Kidney epithelial cell (primary cell): ENCODE results near the gene NFATC1. TPM values are rescaled to one million over a fixed set of nuclear protein-coding genes. Genes with fewer than 3 reads are reported as not detected.

Experiments
- DNase-seq: peaks from one replicate; pipeline ENCODE4 v3.0.0-alpha.2; 2010; ENCODE audit warnings: low read depth
- H3K27me3 ChIP-seq: 2 replicates; pipeline ENCODE4 v1.6.0; 2011; ENCODE audit warnings: low read length; ENCODE audit not compliant: control insufficient read depth, insufficient read depth
- H3K36me3 ChIP-seq: 2 replicates; pipeline ENCODE4 v1.5.1; 2011; ENCODE audit warnings: low read length; ENCODE audit not compliant: control insufficient read depth, insufficient read depth
- H3K4me3 ChIP-seq: 2 replicates; pipeline ENCODE4 v1.5.1; 2011; ENCODE audit warnings: low read depth, mild to moderate bottlenecking, control low read depth, low read length
- CTCF ChIP-seq: IDR thresholded peaks from 2 replicates; pipeline ENCODE4 v1.5.1; 2011; ENCODE audit warnings: mild to moderate bottlenecking, moderate library complexity, low read length, control low read depth, inconsistent platforms; ENCODE audit not compliant: insufficient read depth, poor library complexity, severe bottlenecking
- total RNA-seq: library from RNA; depleted of rRNA; stranded (reverse); fragments of >200 nt; gene quantifications from 2 replicates; pipeline ENCODE4 v1.2.3, GENCODE V29; 2015

The NFATC1 gene
- total RNA-seq = 2.7 and 3.4 TPM in 2 replicates

GRCh38 chr18:79395761-79396404, at the start of gene NFATC1:
Gene NFATC1 (plus strand): TSS chr18:79395930. CDS start chr18:79396225, 295 bp downstream.
- DNase-seq = no peak
- Histone ChIP-seq H3K27me3 (peaks cover 72% of the 10 kb centered on the region), H3K36me3 (no peaks in the 10 kb centered on the region), H3K4me3 (peak within 1 kb of the TSS; percentile 15)
- TF ChIP-seq CTCF = no peak

DNA sequence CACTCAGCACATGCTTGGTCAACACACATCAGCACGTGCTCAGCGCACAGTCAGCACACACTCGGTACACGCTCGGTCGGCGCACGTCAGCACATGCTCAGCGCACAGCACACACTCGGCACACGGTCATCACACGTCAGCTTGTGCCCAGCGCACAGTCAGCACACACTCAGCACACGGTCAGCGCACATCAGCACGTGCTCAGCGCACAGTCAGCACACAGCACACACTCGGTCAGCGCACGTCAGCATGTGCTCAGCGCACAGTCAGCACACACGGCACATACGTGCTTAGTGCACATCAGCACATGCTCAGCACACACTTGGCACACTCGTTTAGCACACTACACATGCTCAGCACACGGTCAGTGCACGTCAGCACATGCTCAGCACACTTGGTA, 49.7 kb upstream of the NFATC1 start:
- H3K4me3 ChIP-seq = no peak overlapping the region
- no peak for TF ChIP-seq CTCF
- DNase-seq = no peak
- no peaks in the 10 kb centered on the region for H3K27me3 ChIP-seq
- peaks cover 4% of the 10 kb centered on the region for H3K36me3 ChIP-seq

- Histone ChIP-seq H3K36me3 (peaks cover 4% of the 10 kb centered on the region), H3K4me3 (no peak overlapping the region), H3K27me3 (no peaks in the 10 kb centered on the region)
- DNase-seq = no peak
- TF ChIP-seq CTCF = no peak
Measured at GRCh38 chr18:79348066-79348465, 47.7 kb upstream of the NFATC1 start.

DNA sequence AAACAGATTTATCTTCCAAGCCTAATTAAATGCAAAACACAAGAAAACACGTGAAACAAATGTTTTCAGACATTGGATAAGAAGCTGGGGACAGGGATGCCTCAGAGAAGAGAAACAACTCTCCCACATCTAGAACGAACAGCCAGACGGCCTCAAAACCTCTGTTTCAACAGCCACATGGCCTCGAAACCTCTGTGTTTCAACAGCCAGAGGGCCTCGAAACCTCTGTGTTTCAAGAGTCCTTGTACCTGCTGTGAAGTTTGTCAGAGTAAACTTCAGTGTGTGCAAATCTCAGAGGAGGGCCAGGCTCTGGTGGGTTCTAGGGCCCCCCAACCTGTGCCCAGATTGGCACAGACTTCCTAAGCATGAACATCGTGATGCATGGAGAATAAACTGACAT, 43.3 kb upstream of the NFATC1 start:
- H3K27me3 ChIP-seq = no peaks in the 10 kb centered on the region
- DNase-seq = no peak
- no peak overlapping the region for H3K4me3 ChIP-seq
- H3K36me3 ChIP-seq = no peaks in the 10 kb centered on the region
- no peak for TF ChIP-seq CTCF

- Histone ChIP-seq H3K27me3 (no peaks in the 10 kb centered on the region), H3K4me3 (no peak overlapping the region), H3K36me3 (no peaks in the 10 kb centered on the region)
- TF ChIP-seq CTCF = peak; percentile 36
- DNase-seq = no peak
Measured at GRCh38 chr18:79353267-79353666, 42.5 kb upstream of the NFATC1 start.

DNA sequence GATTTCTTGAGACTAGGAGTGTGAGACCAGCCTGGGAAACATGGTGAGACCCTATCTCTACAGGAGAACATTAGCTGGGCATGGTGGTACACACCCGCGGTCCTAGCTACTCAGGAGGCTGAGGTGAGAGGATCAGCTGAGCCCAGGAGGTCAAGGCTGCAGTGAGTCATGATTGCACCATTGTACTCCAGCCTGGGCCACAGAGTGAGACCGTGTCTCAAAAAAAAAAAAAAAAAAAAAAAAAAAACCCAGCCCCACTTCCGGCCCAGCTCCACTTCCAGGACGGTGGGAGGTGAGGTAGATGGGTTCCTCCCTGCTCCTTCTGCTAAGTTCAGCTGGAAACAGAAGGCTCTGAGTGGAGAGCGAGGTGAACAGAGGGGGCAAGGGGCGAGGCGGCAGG, 41.4 kb upstream of the NFATC1 start:
- no peaks in the 10 kb centered on the region for H3K36me3 ChIP-seq
- no peak for DNase-seq
- no peaks in the 10 kb centered on the region for H3K27me3 ChIP-seq
- no peak overlapping the region for H3K4me3 ChIP-seq
- TF ChIP-seq CTCF = no peak
